Pancreas (tissue), 10 donors: ENCODE measurements around the gene ABI3BP. TPM values are rescaled to one million over a fixed set of nuclear protein-coding genes. Genes with fewer than 3 reads are reported as not detected.

ENCODE experiments used
- ATAC-seq, 4 donors: fragments of 200-7000 bp; cut with Tn5 transposase; one replicate each; pipeline versions ENCODE4 v1.8.0 to v1.9.1; 2020; ENCODE audit warnings: mild to moderate bottlenecking in 4 of 4, moderate library complexity in 4 of 4
- DNase-seq, 6 donors: peaks; one replicate each; pipeline ENCODE4 v3.0.0-alpha.2; 2020
- FAIRE-seq: peaks from 2 replicates; lab custom pipeline; 2012; peaks lifted over from hg19 to GRCh38; lab: Jason Lieb, UNC
- H3K27ac ChIP-seq, 4 donors: fragments of 200-600 bp; sonication (generic); 1 replicate in 3 of 4; 2 replicates in 1 of 4; pipeline versions ENCODE4 v1.5.0 to v1.8.0; 2020
- H3K27me3 ChIP-seq, 4 donors: fragments of 200-600 bp; one replicate each; pipeline ENCODE4 v1.8.0; 2021
- H3K36me3 ChIP-seq, 3 donors: fragments of 200-600 bp; sonication (generic) in 1 of 3; one replicate each; pipeline versions ENCODE4 v1.5.0 to v1.8.0; 2020 to 2021
- H3K4me1 ChIP-seq, 3 donors: fragments of 200-600 bp; one replicate each; pipeline ENCODE4 v1.8.0; 2021
- H3K4me3 ChIP-seq, 4 donors: fragments of 200-600 bp; sonication (generic) in 2 of 4; one replicate each; pipeline versions ENCODE4 v1.5.0 to v1.8.0; 2020 to 2021
- H3K9me3 ChIP-seq, 4 donors: fragments of 200-600 bp; one replicate each; pipeline ENCODE4 v1.8.0; 2021
- CTCF ChIP-seq, 4 donors: fragments of 200-600 bp; sonication (generic) in 3 of 4; IDR thresholded peaks; one replicate each; pipeline versions ENCODE4 v1.5.0 to v1.8.0; 2021; ENCODE audit warnings: antibody characterized with exemption in 4 of 4
- WGBS, 2 donors: extraction: QIAGEN DNeasy Blood & Tissue Kit; methylation state at CpG; one replicate each; pipeline ENCODE4 v1.1.7; 2013; 5-methylcytosine and 5-hydroxymethylcytosine counted together
- intact Hi-C, 3 donors: fragments of 100-400 bp; cut with DNase I; formaldehyde crosslinking; loops; one replicate each; pipeline versions ENCODE4 v1.11.1 to v1.14.2; 2022
- polyA plus RNA-seq, 2 donors: library from polyadenylated mRNA; stranded (reverse); fragments of 200-250 nt; gene quantifications; one replicate each; pipeline ENCODE4 v1.2.3, GENCODE V29; 2013
- total RNA-seq, 6 donors: library from RNA; stranded (reverse); fragmentation: NEBNext Ultra II Directional in 4 of 6; extraction: Animal tissue kit (Norgen Biotek cat#: 25700) in 4 of 6; gene quantifications; one replicate each; pipeline versions ENCODE4 v1.2.1 to v1.2.4, GENCODE V29; 2021 to 2023
- donor health status: healthy with polysubstance abuse.
- donor health status: DM: no; HTN: no; CAD: no; lungs with moderate emphysema.
- donor health status: DM: no; HTN: no; CAD: no.
- donor health status: control.
- donor health status: control.
- donor health status: Bipolar disorder and iron deficiency.
- donor health status: DM: yes; HTN: yes; CAD: no.
- donor health status: DM: no; HTN: no; CAD: no.
- donor health status: DM: no; HTN: no; CAD: no.
- donor health status: DM: yes; HTN: yes; CAD: no.

Gene ABI3BP
- total and polyA plus RNA-seq, 8 donors: 2.6 to 25.3 (median 5.8) TPM

GRCh38 chr3:100868096-100868495 lies 125.1 kb downstream of the ABI3BP start:
- intact Hi-C loops: no loop called here
- no peak for DNase-seq
- WGBS, 2 donors: 91 to 93% methylated on average over 1 of the region's 1 CpG
- no peak for ATAC-seq
- Histone ChIP-seq H3K27me3 (no peaks in the 10 kb centered on the region), H3K36me3 (no peaks in the 10 kb centered on the region), H3K4me1 (no peaks in the 10 kb centered on the region), H3K4me3 (no peak overlapping the region), H3K27ac (no peak overlapping the region), H3K9me3 (no peaks in the 10 kb centered on the region)
- TF ChIP-seq CTCF (IDR thresholded peaks at IDR 0.05): no peak
- no peak for FAIRE-seq

- peak in 2 of 4 donors; percentile 32 to 34 for ATAC-seq
- Histone ChIP-seq H3K4me3 (no peak overlapping the region), H3K27ac (no peak overlapping the region), H3K4me1 (no peaks in the 10 kb centered on the region), H3K27me3 (no peaks in the 10 kb centered on the region), H3K36me3 (no peaks in the 10 kb centered on the region), H3K9me3 (no peaks in the 10 kb centered on the region)
- FAIRE-seq: no peak
- TF ChIP-seq CTCF (IDR thresholded peaks at IDR 0.05): no peak
- 14% methylated on average over 1 of the region's 1 CpG for WGBS, 2 donors
- intact Hi-C loops: no loop called here
- DNase-seq: no peak
Measured at GRCh38 chr3:100865442-100865841, 127.8 kb downstream of the ABI3BP start.

DNA sequence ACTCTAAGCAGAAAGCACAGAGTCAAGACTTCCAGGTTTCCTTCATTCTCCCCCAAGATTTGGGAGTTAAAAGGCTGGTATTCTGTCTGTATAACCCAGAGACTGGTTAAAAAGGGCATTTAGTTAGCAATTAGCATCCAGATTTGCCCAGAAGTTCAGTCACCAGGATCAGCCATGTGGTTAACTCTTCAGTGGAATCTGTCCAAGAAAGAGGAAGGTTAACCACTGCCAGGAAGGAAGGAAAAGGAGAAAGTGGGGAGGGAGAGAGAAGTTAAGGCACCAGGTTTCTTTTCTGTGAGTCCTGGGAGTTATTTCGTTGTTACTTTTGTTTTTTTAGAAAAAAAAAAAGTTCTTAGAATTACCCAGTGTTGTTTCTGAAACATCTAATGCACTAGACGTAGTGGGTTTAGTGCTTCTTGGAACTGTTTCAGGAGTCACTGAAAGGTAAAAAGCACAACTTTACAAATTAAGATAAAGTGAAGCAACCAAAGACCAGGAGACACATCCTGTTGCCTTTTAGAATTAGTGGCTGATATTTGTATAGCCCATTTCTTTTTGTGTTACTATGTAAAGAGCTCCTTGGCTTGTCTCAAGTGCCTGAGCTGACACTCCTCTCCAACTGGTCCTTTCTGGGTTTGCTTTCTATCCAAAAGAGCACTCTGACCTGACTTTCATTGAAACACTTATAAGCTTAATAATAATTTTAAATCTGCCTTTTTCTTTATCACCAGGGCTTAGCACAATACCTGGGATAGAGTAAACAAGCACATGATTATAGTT lies 128.6 kb downstream of the ABI3BP start:
- DNase-seq (no peak), ATAC-seq (no peak), FAIRE-seq (no peak)
- TF ChIP-seq CTCF (IDR thresholded peaks at IDR 0.05): no peak
- Histone ChIP-seq H3K27ac (no peak overlapping the region), H3K36me3 (no peaks in the 10 kb centered on the region), H3K4me3 (no peak overlapping the region), H3K27me3 (no peaks in the 10 kb centered on the region), H3K9me3 (no peaks in the 10 kb centered on the region), H3K4me1 (no peaks in the 10 kb centered on the region)
- intact Hi-C loops: no loop called here
- WGBS, 2 donors: 60 to 69% methylated on average over 2 of the region's 2 CpGs

- Histone ChIP-seq H3K4me1 (no peaks in the 10 kb centered on the region), H3K27ac (no peak overlapping the region), H3K4me3 (no peak overlapping the region), H3K27me3 (no peaks in the 10 kb centered on the region), H3K9me3 (no peaks in the 10 kb centered on the region), H3K36me3 (no peaks in the 10 kb centered on the region)
- TF ChIP-seq CTCF (IDR thresholded peaks at IDR 0.05): no peak
- no peak for FAIRE-seq
- ATAC-seq: no peak
- intact Hi-C loops: no loop called here
- WGBS, 2 donors: 86 to 90% methylated on average over 2 of the region's 2 CpGs
- no peak for DNase-seq
Measured at GRCh38 chr3:100857863-100858262, 135.4 kb downstream of the ABI3BP start.

- H3K27ac ChIP-seq: no peak overlapping the region
- no peak for TF ChIP-seq CTCF (IDR thresholded peaks at IDR 0.05)
- intact Hi-C loops: no loop called here
- H3K4me1 ChIP-seq: no peaks in the 10 kb centered on the region
- 84 to 85% methylated on average over 1 of the region's 1 CpG for WGBS, 2 donors
- no peaks in the 10 kb centered on the region for H3K36me3 ChIP-seq
- DNase-seq (no peak), FAIRE-seq (no peak), ATAC-seq (no peak)
- no peak overlapping the region for H3K4me3 ChIP-seq
- no peaks in the 10 kb centered on the region for H3K27me3 ChIP-seq
- no peaks in the 10 kb centered on the region for H3K9me3 ChIP-seq
Measured at GRCh38 chr3:100856821-100857220, 136.4 kb downstream of the ABI3BP start.
